Inferior parietal cortex (tissue), 1 donor: ENCODE data around the gene LONP2.
"Not testable (repeated sequence)": the region's sequence is repeated elsewhere in the genome, so short reads cannot be mapped to it uniquely, and the experiment has no call there.

ENCODE experiments used
- DNase-seq: peaks from one replicate; pipeline ENCODE4 v3.0.0-alpha.2; 2016; ENCODE audit errors: extremely low spot score

Gene LONP2

DNA sequence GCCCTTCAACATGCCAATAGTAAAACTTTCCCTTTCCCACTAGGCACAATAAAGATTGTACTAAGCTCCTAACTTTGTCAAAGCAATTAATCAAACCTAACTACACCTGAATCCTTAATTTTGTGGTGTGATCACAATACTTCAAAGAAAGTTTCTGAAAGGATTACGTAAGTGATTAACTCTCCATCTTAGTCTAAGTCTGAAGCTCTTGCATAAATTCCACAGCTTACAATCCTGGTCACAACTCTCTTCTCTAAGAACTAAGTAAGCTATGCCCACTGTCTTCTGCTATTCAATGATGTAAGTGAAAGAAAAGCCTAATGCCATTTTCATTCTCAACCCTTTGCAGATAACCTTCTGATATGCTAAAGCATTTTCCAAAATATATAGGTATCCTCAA lies 125.7 kb downstream of the LONP2 start:
- DNase-seq = no peak

DNA sequence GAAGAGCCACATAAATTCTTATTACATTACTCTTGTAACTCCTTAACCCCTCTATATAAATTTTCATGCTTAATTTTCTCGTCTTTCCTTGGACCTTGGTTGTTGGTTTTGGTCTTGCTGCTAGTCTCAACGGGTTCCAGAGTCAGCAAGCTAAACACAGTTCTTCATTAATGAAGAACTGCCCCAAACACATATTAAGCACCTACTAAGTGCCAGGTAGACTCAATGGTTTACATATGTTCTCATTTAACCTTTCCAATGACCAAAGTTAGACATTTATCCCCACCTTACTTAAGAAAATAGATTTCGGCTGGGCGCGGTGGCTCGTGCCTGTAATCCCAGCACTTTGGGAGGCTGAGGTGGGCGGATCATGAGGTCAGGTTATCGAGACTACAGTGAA lies 126.1 kb downstream of the LONP2 start:
- no peak for DNase-seq

DNA sequence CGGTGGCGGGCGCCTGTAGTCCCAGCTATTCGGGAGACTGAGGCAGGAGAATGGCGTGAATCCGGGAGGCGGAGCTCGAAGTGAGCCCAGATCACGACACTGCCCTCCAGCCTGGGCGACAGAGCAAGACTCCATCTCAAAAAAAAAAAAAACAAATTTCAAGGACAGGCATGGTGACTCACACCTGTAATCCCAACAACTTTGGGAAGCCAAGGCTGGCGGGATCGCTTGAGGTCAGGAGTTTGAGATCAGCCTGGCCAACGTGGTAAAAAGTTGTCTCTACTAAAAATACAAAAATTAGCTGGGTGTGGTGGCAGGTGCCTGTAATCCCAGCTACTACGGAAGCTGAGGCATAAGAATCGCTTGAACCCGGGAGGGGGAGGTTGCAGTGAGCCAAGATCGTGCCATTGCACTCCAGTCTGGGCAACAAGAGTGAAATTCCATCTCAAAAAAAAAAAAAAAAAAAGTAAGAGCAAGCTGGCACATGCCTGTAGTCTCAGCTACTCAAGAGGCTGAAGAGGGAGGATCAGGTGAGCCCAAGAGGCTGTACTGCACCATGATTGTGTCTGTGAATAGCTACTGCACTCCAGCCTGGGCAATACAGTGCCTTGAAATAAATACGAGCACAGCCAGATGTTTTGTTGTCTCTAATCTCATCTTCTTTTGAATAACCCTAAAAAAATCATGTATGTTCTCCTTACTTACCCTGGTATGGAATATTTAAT lies 126.7 kb downstream of the LONP2 start:
- not testable (repeated sequence) for DNase-seq

DNA sequence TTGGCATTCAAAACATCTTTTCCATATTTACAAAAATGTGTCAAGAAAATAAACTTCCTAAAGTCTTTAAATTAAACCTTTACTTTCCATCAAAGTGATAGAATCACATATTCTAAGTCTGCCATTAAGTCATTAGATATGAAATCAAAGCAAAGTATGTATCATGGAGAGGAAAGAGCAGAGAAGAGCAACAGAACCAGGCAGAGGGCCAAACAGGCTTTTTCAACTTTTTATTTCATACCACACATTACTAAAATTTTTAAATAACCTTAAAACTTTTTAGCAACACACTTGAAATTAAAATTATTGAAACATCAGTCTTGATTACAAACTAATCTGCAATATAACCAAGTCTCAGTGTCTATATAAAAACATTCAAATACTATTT lies 127.3 kb downstream of the LONP2 start:
- DNase-seq = no peak

DNA sequence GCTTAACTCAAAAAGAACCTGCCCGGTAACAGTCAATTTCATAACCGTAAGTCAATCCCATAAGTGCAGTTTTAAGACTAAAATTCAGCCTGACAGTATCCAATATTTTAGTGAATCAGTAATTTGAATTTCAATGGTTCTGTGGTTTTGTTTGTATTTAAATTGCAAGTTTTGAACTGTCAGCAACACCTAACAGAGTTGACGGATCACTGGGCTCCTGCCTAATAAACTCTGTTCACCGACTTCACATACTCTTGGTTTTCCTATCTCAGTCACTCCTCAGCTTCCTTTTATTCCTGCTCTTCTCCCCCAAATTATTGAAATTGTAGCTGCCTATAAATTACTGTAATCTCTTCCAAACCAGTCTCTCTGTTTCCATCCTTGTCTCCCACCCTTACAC lies 128.6 kb downstream of the LONP2 start:
- DNase-seq = no peak

DNA sequence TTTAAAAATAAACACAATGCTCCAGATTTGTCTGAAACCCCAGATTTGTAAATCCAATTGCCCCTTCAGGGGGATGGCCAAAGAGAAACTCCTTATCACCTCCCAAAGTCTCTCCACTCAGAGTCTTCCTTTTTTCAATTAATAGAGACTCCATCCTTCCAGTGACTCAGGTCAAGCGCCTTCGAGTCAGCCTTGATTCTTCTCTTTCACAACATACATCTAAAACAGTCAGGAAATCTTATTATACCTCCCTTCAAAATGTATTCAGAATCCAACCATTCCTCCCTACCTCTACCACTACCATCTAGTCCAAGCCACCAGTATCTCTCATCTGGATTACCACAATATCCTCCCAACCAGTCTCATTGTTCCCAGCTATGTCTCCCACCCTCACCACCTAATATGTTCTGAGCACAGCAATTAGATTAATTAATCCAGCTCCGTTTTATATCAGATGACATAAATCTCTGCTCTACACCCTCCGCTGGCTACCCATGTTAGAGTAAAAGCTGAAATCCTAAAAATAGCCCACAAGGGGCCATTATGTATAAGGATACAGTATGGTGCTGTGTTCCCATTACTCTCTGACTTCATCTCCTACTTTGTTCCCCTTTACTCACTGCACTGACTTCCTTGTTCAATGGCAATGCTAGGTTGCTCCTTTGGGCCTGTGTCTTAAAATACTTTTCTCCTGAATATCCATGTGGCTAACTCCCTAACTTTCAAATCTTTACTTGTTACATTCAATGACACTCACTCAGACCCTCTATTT lies 129.3 kb downstream of the LONP2 start:
- DNase-seq = no peak

DNA sequence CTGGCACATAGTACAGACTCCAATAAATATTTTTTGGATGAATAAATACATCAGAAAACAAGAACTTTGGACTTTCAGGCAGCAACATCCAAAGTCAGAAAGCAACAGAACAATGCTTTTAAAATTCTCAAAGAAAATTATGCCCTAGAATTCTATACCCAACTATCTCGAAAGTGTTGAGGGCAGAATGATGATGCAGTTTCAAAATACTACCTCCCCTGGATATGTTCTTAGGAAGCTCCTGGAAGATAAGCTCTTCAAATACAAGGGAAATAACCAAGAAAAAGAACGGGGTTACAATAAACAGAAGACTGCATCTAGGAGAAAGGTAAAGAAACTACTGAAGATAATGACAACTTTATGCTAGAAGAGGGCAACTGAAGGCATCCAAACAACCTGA lies 130.2 kb downstream of the LONP2 start:
- DNase-seq = no peak

DNA sequence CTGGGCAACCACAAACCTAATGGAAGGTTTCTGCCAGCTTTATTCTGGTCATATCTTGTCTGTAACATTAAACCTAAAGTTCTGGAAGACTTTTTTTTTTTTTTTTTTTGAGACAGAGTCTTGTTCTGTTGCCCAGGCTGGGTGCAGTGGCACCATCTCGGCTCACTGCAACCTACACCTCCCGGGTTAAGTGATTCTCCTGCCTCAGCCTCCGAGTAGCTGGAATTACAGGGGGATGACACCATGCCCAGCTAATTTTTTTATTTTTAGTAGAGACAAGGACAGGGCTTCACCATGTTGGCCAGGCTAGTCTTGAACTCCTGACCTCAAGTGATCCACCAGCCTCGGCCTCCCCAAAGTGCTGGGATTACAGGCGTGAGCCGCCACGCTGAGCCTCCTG lies 133.2 kb downstream of the LONP2 start:
- DNase-seq = not testable (repeated sequence)

DNA sequence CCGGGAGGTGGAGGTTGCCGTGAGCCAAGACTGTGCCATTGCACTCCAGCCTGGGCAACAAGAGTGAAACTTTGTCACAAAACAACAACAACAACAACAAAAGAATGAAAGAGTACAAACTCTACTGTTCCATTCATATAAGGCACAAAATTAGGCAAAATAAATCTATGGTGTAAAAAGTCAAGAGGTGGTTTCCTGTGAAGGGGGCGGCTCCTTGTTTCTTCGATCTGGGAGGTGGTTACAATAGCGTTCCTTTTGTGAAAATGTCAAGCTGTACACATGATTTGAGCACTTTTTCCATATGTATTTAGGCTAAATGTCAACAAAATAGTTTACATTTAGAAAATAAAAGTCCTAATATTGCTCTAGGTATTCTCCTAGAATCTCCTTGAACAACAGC lies 134.2 kb downstream of the LONP2 start:
- no peak for DNase-seq

DNA sequence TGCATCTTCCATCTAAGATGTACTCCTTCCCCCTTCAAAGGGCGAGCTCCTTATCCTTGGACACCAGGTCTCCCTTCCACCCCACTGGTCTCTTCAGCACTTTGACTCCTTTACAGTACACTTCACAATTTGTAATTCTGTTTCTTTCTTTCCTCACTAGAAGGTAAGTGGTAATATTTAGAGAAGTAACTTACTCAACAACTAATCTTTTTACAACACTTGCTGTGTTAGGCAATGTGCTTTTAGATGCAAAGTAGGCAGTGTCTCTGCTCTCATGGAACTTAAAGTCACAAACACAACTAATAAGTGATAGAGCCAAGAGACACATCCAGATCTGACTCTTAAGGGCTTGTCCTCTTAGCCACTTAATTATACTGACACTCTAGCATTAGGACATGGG lies 134.7 kb downstream of the LONP2 start:
- DNase-seq = no peak

DNA sequence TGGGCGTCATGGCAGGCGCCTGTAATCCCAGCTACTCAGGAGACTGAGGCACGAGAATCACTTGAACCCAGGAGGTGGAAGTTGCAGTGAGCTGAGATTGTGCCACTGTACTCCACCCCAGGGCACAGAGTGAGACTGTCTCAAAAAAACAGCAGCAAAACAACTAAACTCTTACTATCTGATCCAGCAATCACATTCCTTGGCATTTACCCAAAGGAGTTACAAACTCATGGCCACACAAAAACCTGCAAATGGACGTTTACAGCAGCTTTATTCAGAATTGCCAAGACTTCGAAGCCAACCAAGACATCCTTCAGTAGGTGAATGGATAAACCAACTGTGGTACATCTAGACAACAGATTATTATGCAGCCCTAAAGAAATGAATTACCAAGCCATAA lies 137.1 kb downstream of the LONP2 start:
- no peak for DNase-seq

DNA sequence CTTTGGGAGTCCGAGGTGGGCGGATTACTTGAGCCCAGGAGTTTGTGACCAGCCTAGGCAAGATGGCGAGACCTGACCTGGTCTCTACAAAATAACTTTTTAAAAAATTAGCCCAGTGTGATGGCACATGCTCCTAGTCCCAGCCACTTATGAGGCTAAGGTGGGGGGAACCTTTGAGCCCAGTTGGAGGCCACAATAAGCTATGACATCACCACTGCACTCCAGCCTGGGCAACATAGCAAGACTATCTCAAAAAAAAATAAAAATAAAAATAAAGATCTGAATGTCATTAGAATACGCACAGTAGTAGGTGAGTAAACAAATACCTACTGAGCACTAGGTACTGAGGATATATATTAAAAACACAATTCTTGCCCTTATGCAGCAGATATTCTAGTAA lies 138.0 kb downstream of the LONP2 start:
- DNase-seq = no peak

DNA sequence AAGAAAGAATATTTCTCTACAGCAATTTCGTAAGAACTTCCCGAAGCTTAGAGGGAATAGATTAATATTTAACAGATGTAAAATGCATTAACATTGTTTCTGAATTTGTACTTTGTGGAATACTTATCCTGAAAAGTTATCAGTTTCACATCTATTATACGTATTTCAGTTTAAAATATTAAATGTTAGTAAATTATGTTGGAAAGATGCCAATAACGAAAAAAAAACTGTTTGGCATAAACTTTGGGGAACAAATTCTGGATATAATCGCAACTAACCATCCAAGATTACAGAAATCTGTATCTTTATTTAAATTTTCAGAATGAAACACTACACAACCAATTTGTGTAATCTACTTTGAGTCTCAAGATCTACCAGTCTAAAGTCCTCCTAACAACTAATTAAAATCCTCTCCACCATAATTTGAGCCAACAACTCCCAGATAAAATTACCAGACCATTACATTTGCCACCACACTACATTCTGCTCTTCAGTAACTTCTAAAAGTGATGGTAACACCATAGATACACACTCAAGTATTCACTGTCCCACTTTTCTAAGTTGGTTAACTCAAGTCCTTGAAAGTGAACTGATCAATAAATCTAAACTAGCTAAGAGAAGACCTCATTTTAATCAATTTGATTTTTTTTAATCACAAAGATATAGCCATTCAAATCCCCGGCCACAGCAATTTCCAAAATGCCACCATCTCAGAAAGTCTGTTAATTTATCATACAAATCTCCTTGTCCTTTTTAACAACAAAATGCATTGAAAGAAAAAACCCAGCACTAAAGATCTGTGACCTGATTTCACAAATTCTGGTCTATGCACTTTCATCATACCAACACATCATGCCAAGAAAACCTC lies 139.1 kb downstream of the LONP2 start:
- DNase-seq = no peak

DNA sequence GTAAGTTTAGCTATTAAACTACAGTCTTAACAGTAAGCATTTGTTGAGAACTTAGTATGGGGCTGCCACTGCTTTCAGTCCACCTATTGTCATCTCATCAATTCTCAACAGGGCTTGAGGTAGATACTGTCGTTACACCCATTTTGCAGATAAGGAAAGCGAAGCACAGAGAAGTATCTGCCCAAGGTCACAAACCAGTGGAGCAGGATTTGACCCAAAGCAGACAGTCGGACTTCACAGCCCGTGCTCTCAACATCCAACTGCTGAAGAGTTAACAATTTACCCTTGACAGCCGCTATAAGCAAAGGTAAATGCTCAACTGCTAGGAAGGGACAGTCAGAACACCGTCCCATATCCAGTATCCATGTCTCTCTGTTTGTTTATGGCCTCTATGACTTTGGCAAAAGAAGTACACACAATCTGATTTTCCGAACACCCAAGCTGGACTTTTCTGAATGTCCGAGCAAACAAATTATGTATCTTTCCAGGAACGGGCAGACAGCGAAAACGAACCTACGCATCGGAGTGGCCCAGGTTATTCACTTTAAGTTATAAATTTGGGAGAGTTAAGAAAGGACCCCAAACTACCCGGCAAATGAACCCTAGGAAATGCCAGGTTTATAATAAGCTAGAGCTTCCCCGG lies 139.9 kb downstream of the LONP2 start:
- no peak for DNase-seq

DNA sequence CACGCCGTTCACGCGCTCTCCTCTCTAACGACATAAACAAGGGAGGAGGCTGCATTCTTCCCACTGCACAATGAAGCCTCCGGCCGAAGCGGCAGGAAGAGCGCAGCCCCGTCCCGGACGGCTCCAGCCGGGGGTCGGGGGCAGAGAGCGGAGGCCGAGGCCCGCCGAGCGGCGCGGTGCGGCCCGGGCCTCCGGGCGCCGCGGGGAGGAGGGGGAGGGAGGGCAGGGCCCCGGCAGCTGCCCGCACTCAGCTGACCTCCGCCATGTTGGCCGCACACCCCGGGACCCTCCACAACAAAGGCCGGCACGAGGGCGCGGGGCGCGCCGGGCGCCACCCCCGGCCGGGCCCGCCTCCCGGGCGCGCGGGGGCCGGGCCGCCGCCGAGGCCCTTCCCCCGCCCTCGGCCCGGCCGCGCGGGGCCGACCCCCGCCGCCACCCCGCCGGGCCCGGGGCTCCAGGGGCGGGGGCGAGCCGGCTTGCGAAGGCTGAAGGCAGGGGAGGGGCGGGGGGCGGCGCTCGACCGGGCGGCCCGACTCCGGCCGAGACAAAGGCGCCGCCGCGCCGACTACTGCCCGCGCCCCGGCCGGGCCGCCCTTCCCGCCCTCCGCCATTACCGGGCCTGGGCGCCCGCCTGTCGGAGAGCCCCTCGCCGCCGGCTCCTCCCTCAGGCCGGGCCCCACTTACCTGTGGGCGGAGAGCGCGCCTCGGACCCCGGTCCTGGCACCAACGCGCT lies 140.6 kb downstream of the LONP2 start:
- no peak for DNase-seq

DNA sequence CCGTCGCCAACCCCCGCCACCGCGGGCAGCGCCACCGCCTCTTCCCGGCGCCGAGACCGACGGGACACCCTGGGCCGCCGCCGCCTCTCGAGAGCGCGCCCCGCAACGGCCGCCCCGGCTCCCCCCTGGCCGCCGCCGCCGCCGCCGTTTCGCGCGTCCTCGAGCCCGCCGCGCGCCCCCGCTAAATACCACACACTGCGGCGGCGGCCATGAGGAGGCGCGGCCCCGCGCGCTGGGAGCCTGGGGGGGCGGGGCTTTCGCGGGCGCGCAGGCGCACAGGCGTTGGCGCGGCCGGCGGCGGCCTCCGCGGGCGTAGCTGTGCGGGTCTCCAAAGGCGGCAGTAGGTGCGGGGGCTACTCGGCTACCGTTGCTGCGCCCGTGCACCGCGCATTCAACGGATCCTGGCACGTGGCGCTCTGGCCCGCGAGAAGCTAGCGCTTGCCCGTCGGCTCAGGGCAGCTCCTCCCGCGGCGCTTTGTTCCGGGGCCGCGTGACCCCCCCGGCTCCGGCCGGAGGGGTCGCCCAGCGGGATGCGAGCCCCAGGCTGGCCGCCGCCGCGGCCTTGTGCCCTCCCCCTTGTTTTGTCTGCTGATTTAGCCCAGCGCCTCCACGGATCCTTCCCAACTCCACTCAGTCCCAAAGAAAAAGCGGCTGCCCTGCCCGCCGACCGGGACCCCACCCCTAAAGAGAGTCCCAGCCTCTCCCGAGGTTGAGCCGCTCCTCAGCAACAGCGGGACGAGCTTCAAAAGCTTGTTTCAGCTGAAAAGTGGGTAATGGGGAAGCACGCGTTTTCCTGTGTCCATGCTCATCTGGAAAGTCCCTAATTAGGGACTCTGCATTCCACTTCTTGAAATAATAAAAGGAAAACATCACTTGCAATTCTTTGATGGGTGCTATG lies 141.4 kb downstream of the LONP2 start, which contains the start of gene SIAH1:
TSS of gene SIAH1 (minus strand) at position 161 of the 898 bp plus-strand sequence. CDS start 22,985 bp downstream, outside the sequence.
- DNase-seq = peak; percentile 79

DNA sequence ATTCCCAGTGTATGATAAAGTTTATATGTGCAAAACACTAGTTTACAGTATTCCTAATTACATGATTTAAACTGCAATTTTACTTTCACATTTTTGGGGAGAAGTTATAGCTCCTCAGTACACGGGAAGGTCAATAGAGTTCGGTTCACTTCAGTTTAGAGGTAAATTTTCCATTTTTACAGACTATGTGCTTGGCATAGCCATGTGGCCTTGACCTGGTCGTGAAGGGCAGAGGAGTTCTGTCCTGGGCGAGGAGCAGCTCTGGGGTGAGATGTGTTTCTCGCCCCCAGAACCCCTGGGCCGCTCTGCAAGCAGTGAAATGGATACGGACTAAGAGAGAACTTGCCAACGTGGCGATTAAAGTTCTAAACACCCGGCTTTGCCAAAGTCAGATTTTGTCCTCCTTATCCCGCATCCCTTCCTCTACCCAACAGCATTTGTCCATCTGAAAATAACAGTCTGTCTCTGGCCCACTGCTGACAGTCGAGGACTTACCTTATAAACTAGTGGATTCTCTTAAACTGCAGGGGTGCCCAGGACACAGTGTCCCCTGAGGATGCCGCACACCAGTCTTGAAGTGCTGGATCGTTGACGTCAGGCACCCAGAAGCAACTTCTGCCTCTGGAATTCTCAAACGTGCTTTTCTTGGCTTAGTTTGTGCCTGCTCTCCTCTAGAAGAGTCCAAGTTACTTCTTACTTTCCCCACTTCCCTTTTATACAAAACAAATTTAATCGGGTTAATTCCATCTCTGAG lies 142.6 kb downstream of the LONP2 start:
- no peak for DNase-seq

DNA sequence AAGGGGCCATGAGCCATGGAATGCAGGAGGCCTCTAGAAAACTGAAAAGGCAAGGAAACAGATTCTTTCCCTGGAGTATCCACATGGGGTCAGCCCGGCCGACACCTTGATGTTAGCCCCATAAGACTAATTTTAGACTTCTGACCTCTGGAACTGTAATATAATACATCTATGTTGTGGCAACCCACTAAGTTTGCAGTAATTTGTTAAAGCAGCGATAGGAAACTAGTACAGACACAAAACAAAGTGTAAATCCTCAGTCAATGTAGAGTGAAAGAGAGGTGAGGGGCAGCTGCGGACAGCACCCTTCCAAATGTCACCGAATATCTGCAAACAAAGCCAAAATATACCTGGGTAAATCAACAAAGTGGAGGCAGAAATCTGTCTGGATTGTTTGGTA lies 148.3 kb downstream of the LONP2 start:
- DNase-seq = no peak
